Activated CD8-positive, alpha-beta memory T cell treated with anti-CD3 and anti-CD28 coated beads, Interleukin-2, amount 50 U/mL, for 1 hour (primary cell): ENCODE results near the gene LHFPL6.

Source experiments
- DNase-seq: peaks from one replicate; pipeline ENCODE4 v3.0.0-alpha.2; 2020; ENCODE audit errors: extremely low read depth

Gene LHFPL6

DNA sequence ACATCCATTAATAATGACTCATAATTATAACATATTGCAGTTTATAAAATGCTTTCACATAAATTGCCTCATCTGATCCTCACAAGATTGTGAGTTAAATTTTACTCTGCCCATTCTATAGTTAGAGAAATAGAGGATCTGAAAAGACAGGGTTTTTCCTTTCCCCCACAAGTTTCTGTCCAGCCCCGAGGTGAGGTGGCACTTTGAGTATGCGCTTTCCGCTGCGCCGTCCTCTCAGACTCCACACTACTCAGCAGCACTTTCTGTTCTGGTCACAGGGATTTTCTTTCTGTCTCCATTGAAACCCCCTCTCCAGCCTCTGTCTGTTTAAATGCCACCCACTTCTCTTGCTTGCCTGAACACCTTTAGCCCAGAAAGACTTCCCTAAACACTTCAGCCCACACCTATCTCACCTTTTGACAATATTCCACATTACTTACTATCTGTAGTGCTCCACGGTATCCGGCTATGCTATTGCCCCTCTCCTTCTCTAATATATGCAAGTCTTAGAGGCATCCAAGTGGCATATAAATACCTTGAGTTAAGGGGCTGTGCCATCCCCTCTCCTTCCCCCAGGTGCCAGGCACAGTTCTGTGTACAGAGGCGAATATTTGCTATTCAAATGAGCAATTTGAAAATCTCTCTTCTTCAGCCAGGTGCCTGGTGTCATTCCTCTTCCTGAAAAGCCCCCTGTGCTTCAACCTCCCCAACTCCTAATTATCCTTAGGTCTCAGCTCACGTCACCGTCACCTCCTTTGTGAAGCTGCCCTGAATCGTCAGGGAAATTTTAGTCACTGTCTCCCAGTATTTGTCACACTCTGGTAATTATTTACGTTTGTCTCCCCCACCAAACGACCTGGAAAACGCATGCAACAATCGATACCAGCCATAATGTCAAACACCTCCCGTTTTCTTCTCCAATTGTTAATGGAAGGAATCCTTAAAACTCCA, 296.1 kb downstream of the LHFPL6 start:
- no peak for DNase-seq

DNA sequence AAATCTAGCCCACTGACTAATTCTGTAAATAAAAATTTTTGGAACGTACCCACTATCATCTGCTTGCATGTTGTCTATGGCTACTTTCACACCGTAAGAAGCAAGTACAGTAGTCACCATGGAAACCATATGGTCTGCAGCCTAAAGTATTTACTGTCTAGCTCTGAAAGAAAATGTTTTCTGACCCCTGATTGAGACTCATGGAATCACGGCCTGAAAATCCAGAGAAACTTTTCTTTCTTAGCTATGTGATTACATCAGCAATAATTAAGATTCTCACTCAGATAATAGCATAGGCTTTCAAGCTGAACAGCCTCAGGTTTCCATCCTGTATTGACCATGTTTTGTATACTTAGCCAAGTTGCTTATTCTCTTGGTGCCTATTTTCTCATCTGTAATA, 300.2 kb downstream of the LHFPL6 start:
- no peak for DNase-seq

DNA sequence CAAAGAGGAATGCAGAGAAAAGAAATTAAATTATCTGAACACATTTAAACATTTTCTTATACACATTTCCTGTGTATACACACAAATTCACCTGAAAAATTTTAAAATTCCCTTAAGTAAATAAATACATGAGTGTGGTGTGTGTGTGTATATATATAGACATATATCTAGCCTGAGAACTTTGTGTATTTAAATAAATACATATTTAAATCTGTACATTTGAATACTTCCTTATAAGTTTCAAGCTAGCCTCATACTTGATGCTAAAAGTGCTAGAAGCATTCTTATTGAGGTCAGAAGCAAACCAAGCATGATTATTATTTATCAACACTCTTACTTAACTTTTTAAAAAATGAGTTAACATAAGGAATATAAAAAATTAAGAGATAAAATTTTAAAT, 304.0 kb downstream of the LHFPL6 start:
- DNase-seq: no peak

DNA sequence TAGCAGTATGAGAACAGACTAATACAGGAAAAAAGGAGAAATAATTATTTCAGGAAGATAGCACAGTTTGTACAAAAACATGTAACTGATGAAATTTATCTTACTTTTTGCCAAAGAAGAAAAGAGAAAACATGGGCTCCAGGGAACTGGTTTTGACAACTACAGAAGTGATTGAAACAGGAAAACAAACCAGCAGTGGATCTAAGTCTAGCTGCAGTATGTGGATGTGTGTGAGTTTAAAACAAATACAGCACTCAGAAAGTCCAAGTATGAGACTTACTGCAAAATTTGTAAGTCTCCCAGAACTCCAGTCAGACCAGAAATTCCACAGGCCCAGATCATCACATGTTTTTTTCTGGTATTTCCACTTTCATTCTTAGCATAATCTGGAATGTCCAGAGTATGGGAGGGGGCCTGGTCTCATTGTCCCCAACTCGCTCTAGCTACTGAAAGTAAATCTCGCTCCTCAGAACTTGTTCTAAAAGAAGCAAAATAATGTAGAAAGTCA, 305.3 kb downstream of the LHFPL6 start:
- DNase-seq: no peak

DNA sequence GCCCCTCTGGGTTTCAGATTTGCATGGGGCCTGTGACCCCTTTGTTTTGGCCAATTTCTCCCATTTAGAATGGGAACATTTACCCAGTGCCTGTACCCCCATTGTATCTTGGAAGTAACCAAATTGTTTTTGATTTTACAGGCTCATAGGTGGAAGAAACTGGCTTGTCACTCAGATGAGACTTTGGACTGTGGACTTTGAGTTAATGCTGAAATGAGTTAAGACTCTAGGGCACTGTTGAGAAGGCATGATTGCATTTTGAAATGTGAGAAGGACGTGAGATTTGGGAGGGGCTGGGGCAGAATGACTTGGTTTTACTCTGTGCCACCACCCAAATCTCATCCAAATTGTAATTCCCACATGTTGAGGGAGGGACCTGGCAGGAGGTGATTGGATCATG, 306.0 kb downstream of the LHFPL6 start:
- DNase-seq: no peak

DNA sequence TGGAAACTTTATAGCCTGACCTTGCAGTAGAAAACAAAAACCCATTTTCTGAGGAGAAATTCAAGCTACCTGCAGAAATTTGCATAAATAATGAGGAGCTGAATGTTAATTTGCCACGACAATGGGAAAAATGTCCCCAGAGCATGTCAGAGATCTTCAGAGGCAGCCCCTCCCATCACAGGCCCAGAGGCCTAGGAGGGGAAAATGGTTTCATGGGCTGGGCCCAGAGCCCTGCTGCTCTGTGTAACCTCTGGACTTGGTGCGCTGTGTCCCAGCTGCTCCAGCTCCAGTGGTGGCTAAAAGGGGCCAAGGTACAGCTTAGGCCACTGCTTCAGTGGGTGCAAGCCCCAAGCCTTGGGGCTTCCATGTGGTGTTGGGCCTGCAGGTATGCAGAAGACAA, 306.8 kb downstream of the LHFPL6 start:
- DNase-seq: no peak
